Superior temporal gyrus (tissue), 1 donor: ENCODE data around the gene CHID1.

Source experiments
- DNase-seq: peaks from one replicate; pipeline ENCODE4 v3.0.0-alpha.2; 2016; ENCODE audit errors: extremely low spot score

The CHID1 gene

DNA sequence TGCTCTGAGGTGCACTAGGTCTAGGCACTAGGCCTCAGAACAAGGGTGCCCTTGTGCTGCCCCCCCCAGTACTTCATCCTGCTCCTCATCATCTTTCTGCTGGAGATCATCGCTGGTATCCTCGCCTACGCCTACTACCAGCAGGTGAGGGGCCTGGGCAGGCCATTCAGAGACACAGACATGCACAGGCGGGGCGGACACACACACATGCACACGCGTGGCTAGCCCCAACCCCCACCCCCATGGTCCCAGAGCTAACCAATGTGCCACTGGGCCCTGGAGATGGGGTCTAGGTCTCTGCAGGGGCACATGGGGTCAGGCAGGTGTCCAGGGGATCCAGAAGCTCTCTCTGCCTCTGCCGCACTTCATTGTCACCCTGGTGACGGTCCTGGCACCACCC lies 73.9 kb downstream of the CHID1 start:
- no peak for DNase-seq

DNA sequence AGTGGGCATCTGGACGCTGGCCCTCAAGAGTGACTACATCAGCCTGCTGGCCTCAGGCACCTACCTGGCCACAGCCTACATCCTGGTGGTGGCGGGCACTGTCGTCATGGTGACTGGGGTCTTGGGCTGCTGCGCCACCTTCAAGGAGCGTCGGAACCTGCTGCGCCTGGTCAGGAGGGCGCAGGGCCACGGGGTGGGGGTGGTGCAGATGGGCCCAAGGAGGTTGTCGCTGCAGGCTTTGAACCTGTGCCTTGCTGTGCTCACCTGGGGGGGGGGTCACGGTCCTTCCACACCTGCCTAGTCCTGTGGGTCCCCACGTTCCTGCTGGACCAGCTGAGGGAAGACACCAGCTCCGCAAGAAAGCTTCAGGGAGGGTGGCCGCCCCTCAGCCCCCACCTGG lies 74.3 kb downstream of the CHID1 start:
- no peak for DNase-seq

DNA sequence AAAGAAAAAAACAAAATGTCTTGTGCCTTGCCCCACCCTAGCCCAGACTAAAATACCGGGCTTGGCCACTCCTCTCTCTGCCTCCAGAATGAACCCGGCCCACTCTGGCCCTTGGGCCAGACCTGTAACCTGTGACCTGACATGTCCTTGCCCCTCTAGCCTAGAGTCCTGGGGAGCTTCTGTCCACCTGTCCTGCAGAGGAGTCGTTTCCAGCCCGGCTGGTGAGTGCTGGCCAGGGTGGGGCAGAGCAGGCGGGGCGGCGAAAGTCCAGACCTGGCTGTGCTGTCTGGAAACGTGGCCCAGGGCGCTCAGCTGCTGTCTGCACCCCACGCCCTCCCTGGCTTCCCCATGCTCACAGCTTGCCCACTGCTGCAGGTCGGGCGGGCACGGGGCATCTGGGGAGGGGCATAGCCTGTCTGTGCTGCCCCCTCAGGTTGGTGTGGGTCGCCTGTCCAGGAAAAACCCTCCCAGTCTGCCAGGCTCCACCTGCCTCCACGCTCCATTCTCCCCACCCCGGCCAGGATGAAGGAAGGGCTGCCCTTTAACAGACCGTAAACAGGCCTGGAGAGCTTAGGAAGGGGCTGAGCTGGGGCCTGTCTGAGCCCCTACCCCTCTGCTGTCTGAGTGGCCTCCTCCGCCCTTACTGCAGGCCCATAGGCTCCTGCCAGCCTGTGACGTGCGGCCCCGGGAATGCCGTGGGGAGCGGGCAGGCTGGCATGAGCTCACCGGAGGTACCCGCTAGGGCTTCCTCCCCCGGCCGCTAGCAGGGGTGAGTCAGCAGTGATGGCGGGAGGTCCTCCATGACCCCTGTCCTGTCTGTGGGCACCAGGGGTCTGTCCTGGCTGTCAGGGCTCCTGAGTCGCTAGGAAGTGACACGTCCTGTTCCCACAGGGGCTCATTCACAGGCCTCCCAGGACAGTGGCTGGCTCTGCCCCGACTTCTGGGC lies 76.0 kb downstream of the CHID1 start:
- DNase-seq, result no peak

DNA sequence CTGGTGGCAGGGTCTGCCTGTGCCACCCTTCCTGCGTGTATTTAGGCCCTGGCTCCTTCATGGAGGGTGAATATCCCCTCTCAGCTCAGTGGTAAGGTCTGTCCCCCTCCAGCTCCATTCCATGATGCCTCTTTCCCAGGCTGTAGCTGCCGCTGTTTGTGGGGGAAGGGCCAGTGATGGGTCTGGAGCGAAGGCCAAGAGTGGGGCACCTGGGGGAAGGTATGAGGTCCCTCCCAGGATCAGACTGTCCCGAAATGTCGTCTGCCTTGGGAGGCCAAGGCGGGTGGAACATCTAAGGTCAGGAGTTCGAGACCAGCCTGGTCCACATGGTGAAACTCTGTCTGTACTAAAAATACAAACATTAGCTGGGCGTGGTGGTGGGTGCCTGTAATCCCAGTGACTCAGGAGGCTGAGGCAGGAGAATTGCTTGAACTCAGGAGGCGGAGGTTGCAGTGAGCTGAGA lies 76.7 kb downstream of the CHID1 start:
- no peak for DNase-seq

DNA sequence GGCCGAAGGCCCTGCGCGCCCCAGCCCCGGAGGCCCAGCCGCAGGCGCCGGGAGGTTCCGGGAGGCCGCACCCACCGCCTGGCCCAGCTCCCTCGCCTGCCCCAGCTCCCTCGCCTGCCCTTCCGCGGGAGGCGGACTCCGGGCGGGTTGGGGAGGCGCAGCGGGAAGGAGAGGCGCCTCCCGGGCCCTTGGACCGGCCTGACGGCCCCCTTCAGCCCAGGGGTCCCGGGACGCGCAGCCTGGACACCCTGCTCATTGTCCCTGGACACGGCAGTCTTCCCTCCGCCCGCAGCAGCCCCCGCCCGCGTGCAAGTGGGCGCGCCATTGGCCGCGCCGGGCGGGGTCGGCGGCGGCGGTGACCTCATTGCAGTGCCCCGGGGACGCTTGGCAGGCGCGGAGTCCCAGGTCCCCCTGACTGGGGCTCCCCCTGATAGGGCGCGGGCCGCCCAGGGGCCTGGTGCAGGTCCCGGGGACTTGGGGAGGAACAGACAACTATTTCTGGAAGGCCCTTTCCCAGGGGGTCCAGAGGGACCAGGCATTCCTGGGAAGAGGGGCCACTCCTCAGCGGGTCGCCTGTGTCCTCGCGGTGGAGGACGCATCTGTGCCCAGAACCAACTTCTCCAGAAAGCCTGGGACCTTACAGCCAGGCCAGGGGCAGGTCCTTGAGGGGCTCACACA lies 77.4 kb downstream of the CHID1 start:
- DNase-seq, result no peak

DNA sequence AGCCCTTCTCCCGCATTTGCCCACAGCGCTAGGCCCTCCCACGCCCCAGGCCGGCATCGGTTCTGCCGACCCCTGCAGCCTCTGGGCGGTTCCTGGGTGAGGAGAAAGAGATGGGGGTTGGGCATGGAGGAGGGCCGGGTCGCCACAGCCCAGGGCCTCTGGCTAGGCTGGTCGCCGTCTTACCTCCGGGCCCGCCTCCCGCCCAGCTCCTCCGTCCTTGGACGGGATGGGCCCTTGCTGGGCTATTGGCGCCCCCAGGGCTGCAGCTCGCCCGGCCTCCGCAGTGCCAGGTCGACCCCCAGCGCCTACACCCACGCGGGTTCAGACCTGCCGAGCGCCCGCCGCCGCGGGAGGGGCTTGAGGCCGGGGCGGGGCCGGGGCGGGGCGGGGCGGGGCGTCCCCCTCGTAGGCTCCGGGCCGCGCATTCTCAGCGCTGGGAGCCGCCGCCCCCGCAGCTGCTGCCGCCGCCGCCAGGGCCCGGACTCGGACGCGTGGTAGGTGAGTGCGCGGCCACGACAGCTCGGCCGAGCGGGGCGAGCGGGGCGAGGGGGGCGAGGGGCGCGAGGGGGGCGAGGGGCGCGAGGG lies 78.0 kb downstream of the CHID1 start, which contains the start of gene CD151:
Gene CD151 (plus strand): TSS at position 424 of the 585 bp plus-strand sequence. CDS start 3,118 bp downstream, outside the sequence.
- DNase-seq, result no peak

DNA sequence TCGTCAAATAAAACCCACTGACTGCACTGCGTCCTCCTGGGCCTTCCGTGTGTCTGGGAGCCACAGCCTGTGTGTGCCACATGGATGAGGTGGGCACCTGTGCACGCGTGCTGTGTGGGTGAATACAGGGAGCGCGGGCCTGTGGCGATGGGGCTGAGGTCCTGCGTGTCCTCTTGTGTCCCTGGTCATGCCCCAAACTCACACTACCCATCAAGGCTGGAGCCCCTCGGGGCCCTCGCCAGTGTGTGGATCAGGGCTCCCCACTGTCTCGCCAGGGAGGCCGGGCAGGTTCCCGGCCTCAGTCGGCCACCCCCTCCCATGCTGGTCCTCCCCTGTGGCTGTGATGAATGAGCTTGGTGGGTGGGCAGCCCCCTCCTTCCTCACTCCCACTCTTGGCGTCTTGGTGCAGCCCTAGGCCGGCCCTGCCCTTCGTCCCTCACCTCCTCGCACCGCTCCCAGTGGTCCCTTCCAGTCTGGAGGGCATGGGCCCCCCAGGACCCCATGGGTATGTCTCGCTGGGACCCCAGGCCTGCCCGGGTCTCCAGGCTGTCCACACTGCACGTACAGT lies 78.6 kb downstream of the CHID1 start:
- DNase-seq, result no peak

DNA sequence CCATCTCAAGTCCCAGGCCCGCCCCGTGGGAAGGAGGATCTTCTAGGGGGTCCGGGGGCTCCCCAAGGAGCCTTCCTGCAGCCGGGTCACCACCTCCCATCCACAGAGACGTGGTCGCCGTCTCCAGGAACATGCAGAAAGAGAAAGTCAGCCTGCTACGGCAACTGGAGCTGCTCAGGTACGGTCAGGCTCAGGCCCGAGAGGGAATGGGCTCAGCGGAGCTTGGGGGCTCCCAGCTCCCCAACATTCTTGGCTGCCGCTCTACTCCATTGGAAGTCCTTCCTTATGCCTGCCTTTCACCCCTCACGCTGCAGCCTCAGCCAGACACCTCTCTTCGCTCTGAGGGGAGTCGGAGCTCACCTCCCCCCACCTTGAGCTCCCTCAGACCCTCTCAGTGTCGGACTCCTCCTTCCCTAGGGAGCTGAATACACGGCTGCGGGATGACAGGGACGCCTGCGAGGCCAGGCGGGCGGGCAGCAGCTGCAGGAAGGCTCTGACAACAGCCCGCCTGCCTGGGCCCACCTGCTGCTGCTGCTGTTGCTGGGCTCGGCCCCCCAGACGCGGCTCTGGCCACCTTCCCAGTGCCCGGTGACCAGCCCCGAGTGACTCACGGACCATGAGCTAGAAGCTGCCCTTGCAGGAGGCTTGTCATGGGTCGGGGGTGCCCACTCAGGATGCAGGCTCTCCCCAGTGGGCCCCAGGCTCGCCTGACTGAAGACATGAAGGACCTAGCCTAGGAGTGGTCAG lies 79.3 kb downstream of the CHID1 start:
- no peak for DNase-seq

DNA sequence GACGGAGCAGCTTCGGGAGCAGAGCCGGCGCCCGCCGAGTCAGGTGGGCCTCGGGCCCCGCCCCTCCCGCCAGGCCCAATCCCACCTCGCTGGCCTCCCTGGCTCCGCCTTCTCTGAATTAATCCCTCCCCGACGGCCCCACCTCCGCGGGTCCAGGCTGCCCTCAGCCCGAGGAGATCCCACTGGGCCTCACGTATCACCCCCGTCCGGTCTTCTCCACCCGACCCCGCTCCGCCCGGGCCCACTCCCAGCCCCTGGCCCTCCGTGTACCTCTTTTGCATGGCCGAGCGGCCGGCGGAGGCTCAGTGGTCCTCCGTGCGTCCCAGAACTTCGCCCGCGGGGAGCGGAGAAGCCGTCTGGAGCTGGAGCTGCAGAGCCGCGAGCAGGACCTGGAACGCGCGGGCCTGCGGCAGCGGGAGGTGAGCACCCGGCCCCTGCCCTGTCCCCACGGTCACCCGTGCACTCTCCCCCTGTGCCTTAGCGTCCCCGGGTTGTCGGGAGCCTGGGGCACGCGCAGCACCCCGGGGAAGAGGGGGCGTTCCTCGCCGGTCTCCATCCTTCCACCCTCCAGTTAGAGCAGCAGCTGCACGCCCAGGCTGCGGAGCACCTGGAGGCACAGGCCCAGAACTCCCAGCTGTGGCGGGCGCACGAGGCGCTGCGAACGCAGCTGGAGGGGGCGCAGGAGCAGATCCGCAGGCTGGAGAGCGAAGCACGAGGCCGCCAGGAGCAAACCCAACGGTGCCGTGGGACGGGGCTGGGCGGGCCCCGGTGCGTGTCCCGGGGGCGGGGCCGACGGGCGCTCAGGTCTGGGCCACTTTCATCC lies 80.1 kb downstream of the CHID1 start:
- DNase-seq, result no peak

DNA sequence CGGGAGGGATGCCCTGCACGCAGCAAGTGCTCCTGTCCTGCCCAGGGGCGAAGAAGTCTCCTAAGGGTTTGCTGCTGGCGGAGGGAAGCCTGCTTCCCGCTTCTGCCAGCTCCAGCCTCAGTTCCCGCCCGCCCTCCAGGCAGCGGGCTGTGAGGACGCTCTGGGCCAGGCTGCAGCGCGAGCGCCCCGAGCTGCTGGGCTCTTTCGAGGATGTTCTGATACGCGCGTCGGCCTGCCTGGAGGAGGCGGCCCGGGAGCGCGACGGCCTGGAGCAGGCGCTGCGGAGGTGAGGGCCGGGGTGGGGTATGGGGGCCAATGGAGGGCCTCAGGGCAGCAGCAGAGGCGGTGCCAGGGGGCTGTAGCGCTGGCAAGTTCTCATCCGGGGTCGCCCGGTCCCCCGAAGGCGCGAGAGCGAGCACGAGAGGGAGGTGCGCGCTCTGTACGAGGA lies 80.7 kb downstream of the CHID1 start:
- no peak for DNase-seq

DNA sequence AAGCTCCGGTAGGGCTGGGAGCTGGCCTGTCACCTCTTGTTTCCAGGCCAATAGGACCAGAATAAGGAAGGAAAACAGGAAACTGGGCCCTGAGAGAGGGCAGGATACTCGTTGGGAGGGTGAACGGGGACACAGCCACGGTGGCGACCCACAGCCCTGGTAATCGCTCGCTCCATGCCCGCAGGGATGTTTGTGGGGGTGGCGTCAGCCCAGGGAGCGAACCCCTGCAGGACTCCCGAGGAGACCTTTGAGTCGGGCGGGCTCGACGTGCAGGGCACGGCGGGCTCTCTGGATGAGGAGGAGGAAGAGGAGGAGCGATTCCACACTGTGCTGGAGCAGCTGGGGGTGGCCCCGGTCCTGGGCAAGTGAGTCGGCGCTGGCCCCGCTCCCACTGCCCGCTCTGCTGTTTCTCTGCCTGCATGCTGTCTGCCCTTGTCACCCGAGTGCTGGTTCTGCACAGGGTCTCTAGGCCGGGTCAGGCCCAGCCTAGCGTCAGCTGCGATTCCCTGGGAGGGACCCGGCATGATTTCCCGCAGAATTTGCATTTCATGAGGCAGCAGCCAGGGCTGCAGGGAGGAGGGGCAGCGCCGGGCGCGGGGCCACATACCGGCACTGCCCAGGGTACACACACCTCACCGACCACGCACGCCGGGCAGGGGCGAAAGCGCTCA lies 81.3 kb downstream of the CHID1 start:
- no peak for DNase-seq

DNA sequence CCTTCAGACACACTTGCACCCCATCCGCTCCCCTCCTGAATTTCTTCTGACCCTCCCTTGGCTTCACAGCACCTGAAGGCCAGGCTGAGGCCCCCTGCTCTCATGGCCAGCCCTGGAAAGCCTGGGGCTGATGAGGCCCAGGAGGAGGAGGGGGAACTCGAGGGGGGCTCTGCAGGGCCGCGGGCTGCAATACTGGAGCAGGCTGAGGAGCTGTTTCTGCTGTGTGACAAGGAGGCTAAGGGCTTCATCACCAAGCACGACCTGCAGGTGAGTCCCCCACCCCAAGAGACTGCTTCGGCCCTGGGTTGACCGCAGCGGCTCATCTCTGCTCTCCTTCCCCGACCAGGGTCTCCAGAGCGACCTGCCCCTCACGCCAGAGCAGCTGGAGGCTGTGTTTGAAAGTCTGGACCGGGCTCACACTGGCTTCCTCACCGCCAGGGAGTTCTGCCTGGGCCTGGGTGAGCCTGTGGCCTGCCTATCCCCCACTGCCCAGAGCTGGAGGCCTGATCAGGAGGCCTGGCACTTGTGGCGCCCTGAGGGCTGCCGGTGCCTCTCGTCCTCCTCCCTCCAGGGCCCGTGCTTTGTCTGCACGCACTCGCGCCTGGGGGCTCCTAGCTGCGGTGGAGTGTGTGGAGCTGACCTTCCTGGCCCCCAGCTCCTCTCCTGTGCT lies 82.0 kb downstream of the CHID1 start:
- no peak for DNase-seq

DNA sequence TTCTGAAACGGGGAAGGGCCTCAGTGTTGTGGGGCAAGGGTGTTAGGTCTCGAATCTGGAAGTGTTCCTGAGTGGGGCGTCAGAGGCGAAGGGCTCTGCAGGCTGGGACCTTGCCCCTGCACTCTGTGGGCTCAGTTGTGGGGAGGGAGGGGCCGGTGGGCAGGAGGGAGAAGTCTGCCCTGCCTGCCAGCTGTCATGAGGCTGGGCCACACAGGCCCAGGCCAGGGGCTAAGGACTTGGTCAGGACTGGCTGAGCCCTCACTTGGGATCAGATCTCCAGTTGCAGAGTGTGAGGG lies 82.8 kb downstream of the CHID1 start, which contains the start of gene CRACR2B:
Gene CRACR2B (plus strand): TSS at position 23 of the 296 bp plus-strand sequence. CDS start 689 bp downstream, outside the sequence.
- DNase-seq, result no peak

DNA sequence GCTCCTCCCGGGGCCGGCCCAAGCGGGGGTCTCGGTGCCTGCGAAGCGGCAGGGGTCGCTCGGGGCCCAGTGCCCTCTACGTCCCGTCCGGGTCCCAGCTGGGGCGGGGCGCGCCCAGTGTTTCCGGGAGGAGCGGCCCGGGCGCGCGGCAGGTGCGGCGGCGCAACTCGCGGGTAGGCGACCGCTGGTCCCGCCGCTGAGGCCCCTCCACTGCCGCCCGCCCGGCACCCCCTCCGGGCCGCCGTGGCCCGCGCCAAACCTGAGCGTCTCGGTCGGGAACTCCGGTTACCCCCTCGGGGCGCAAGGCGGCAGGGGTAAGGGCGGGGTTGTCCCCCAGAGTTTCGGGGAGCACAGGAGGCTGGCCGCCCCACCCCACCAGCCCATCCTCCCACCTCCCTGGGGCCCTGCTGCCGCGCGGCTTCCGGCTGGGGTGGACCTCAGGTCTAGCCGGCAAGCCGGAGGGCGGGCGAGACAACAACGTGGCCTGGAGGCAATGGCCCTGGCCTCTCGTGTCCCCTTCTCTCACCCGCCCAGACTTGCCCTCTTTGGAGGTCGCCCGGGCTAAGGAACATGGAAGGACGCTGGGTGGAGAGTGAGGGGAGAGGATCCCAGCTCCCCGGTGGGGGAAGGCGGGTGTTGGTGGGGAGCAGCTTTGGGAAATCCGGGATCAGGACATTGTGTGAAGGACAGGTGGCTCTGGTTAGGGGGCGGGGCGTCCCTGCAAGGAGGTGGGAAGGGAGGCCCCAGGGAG lies 83.3 kb downstream of the CHID1 start:
- no peak for DNase-seq

DNA sequence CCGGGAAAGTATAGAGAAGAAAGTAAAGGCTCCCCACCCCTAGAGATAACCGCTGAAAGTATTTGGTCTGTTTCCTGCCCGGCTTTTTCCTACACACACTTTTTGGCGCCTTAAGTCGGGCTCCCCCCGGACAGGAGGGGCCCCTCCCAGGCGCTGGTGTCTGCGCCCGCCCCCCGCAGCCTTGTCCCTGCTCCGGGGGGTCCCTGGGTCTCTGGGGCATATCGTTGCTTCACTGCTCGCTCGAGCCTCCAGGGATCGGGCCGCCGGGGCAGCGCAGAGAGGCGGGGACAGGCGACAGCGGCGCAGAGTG lies 83.8 kb downstream of the CHID1 start:
- no peak for DNase-seq

DNA sequence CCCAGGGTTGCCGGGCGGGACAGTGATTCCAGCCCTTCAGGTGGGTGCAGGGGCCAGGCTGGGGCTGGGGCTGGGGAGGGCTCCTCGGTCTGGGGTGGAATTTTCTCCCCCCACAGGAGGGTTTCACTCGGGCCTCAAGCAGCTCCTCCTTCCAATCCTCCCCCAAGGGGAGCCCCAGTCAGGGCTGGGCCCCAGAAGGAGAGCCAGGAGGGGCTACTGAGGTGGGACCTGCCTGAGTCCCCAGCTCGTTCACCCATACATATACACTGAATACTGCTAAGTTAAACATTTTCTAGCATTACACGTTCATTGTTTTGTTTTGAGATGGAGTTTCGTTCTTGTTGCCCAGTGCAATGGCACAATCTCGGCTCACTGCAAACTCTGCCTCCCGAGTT lies 84.4 kb downstream of the CHID1 start:
- DNase-seq, result no peak

DNA sequence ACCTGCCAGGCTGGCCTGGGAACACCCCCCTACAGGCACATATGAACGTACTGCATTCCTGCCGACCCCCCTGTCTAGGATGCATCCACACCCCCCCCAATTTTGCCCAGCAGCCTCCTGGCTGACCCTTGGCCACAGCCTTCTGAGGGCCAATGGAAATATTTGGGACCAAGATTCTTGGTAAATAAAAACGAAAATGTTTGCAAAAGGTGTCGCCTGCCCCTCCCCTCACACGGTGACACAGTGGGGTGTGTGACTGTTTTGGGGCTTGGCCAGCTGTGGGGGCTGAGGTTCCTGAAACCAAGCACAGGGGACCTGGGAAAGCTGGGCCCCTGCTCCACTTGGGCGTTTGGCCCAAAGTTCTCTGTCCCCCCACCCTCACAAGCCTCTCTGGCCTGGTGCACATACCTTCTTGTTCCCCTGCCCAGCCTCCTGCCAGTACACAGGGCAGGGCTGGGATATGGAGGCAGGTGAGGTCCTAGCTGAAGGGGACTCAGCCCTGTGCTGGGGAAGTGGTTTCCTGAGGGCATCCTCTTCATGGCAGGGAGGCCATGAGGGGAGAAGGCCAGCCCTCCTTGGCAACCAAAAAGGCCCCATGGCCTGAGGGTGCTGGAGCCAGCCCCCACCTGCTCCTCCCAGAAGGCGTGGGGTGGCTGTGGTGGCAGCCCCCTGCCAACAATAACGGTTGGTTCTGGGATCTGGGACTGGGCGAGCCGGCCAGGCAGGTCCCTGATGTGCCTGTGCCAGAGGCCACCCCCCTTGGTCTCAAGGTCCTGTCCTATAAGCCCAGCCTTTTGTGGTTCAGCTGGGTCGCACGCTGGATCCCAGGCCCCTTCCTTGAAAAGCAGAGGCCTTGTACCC lies 85.0 kb downstream of the CHID1 start:
- no peak for DNase-seq

DNA sequence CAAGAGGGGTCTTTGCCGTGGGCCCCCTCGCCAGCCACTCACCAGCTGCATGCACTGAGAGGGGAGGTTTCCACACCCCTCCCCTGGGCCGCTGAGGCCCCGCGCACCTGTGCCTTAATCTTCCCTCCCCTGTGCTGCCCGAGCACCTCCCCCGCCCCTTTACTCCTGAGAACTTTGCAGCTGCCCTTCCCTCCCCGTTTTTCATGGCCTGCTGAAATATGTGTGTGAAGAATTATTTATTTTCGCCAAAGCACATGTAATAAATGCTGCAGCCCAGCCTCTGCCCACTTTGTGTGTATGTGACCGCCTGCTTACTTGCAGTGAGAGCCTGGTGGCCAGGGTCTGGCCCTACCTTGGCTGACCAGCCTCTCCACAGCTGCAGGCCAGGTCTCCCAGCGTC lies 85.7 kb downstream of the CHID1 start:
- no peak for DNase-seq
